ENCODE results near the gene FGFR4.

DNA sequence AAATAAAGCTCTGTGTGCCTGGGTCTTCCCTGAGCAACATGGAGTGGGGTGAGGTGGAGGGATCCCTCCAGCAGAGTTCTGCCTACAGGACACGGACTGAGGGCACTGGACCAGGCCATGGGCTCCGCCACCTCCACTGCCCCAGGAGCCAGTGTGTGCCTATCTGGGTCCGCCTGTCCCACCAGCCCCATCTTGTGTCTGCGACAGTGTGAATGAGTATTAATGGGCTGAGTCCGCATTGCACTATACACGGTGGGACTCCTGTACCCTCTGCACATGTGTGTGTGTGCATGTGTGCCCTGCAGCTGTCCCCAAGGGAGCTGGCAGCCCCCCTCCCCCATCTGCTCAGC, 11.4 kb downstream of the FGFR4 start:
- TF ChIP-seq, protein P1, sequence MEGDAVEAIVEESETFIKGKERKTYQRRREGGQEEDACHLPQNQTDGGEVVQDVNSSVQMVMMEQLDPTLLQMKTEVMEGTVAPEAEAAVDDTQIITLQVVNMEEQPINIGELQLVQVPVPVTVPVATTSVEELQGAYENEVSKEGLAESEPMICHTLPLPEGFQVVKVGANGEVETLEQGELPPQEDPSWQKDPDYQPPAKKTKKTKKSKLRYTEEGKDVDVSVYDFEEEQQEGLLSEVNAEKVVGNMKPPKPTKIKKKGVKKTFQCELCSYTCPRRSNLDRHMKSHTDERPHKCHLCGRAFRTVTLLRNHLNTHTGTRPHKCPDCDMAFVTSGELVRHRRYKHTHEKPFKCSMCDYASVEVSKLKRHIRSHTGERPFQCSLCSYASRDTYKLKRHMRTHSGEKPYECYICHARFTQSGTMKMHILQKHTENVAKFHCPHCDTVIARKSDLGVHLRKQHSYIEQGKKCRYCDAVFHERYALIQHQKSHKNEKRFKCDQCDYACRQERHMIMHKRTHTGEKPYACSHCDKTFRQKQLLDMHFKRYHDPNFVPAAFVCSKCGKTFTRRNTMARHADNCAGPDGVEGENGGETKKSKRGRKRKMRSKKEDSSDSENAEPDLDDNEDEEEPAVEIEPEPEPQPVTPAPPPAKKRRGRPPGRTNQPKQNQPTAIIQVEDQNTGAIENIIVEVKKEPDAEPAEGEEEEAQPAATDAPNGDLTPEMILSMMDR (IDR thresholded peaks at IDR 0.05; ENCODE audit: borderline replicate concordance, extremely low read depth, low read length, poor library complexity, severe bottlenecking), result no peak
- no peak for TF ChIP-seq EZH2 (IDR thresholded peaks at IDR 0.05; ENCODE audit: borderline replicate concordance, low read depth, low read length, severe bottlenecking)
